Measurements from ENCODE around the gene SYCE3.
"Not testable (repeated sequence)": the region's sequence is repeated elsewhere in the genome, so short reads cannot be mapped to it uniquely, and the experiment has no call there.

The SYCE3 gene, protein sequence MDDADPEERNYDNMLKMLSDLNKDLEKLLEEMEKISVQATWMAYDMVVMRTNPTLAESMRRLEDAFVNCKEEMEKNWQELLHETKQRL

DNA sequence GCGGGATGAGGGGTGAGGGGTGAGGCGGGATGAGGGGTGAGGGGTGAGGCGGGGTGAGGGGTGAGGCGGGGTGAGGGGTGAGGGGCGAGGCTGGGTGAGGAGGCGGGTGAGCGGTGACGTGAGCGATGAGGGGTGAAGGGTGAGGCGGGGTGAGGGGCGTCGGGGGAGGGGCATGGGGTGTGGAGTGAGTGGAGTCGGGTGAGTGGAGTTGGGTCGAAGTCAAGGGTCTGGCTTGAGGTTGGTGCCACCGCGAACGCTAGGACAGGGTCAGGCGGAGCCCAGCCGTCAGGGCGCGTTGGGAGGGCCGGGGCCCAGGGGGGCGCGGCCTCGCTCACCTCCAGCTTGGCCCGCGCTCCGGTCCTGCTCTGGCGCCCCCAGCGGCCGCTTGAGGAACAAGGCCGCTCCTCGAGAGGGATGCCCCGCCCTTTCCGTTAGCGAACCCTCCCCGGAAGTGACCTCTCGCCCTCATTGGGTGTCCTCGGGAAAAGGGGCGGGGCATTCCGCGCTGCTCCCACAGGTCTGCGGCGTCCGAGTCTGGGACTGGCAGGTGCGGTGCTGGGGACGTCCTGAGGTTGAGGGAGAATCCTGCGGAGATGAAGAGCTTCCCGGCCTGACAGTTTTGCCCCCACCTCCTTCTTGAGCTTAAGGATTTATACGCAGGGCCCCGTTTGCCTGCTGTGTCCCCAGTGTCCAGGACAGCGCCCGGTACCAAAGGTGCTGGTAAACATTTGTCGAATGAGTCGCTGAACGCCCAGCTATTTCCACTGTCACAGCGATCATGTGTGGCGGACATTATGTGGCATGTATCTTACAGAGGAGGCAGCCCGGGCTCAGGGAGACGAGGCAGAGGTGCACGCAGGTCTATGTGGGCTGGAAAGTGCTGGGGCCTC lies at the start of gene SYCE3:
Gene SYCE3 (minus strand): TSS at position 397 of the 890 bp plus-strand sequence. CDS start 6,514 bp downstream, outside the sequence.
- DNase-seq (ENCODE audit: low spot score) = peak; percentile 97

DNA sequence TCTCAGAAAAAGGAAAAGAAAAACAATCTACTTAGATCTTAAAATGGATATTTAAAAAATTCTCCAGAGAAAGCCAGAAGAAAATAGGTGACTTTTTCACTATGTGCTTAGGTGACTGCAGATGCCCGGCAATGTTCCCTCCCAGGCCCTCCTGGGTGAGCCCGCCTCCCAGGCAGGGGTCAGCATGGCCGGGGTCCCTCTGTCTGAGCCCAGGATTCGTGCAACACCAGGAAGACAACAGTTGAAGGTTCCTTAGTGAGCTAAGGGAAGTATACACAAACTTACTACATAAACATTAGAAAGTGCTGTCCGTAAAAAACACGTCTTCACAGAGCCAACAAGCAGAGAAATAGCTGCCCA lies 49.4 kb upstream of the SYCE3 start:
- no peak for DNase-seq (ENCODE audit: low spot score)

DNA sequence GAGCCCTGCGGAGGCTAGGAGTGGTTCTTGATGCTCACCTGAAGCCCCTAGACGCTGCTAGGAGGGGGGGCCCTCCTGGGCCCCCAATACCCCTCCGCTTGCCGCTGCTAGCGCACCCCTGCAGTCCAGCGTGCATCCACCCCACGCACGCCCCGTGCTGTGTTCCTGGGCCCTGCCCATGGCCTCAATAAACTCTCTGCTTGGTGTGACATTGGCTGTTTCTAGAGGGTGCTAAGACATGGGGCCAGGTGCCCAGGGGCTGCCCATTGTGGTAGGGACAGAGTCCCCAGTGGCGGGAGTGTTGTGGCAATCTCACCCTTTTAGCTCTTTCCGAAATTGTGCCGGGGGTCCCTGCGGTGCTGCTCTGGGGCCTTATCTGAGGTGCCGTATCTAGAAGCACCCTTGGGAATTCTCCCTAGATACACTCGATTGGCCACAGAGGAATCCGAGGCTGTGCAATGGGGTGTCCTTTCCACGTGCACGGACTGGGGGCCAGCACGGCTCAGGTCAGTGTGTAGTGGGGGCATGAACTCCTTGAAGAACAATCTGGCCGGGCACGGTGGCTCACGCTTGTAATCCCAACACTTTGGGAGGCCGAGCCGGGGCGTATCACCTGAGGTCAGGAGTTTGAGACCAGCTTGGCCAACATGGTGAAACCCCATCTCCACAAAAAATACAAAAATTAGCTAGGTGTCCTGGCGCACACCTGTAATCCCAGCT lies 48.8 kb upstream of the SYCE3 start:
- DNase-seq (ENCODE audit: low spot score) = no peak

DNA sequence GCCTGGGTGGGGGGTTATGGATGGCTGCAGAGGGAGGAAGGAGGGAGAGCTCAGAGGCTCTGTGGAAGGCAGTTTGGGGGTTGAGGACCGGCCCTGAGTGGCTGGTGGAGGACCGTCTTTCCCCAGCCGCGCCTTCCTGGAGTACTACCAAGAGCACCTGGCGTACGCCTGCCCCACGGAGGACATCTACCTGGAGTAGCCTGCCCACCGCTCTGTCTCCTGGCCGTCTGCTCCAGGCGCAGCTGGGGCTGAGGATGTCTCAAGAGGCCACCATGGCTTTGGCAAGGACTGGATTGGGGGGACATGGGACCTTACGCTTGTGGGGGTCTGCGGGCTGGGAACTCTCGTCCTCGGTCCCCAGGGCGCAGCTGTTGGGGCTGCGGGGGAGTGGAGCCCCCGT lies 47.9 kb upstream of the SYCE3 start:
- DNase-seq (ENCODE audit: low spot score) = no peak

DNA sequence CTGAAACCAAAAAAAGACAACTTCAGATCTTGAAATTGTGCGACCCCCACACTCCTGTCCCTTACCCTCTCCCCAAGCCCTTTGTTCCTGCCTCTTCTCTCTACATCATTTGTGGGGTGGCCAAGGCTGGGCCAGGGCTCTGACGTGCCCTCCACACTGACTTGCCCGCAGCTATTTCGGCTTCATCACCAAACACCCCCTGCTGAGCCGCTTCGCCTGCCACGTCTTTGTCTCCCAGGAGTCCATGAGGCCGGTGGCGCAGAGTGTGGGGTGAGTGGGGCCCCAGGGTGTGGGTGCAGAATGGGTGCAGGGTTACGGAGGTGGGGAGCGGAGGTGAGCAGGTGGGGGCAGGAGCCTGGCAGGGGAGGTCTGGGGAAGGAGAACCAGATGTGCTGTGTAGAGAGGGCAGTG lies 47.3 kb upstream of the SYCE3 start:
- no peak for DNase-seq (ENCODE audit: low spot score)

DNA sequence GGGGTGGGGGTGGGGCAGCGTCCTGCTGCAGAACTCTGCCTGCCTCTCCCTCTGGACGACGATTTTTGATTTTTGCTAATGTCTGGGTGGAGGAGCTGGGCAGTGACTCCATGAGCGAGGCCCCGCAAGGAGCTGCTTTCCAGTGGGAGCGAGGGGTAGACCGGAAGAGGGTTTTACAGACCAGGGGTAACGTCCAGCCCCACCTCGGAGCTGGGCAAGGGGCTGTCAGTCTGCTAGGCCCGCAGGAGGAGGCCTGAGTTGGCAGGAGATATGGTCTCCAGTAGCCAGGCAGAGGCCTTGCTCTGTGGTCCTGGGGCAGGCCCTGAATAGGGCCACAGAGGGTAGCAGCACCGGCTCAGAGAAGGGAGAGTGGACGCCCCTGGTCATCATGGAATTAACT lies 46.9 kb upstream of the SYCE3 start:
- DNase-seq (ENCODE audit: low spot score) = no peak

DNA sequence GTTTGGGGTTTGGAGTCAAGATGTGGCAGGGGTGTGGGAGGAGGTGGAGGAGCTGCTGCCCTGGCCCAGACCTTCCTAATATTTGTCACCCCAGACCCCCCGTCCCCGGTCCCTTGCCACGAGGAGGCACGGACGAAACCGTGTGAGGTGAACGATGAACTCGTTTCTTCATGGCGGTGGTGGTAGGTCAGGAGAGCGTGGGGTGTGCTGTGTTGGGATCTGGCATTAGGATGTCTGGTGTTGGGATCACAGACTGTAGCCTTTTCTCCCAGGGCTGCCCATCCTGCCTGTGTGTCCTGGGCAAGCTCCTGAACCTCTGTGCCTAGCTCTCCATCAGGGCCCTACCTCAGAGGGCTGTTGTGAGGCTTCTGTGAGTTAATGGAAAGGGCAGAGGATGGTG lies 46.3 kb upstream of the SYCE3 start:
- no peak for DNase-seq (ENCODE audit: low spot score)

DNA sequence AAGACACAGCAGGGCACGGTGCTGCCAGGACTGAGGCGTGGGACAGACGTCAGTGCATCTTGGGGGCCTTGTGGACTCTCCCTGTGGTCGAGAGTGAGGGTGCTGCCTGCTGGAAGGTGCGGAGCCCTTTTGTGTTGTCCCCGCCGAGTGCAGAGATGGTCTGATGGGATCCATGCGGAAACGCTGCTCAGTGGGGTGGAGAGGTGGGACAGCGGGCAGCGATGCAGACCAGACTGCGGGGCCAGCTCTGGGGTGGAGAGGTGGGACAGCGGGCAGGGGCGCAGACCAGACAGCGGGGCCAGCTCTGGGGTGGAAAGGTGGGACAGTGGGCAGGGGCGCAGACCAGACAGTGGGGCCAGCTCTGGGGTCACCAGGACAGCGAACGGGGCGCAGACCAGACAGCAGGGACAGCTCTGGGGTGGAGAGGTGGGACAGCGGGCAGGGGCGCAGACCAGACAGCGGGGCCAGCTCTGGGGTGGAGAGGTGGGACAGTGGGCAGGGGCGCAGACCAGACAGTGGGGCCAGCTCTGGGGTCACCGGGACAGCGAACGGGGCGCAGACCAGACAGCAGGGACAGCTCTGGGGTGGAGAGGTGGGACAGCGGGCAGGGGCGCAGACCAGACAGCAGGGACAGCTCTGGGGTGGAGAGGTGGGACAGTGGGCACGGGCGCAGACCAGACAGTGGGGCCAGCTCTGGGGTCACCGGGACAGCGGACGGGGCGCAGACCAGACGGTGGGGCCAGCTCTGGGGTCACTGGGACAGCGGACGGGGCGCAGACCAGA lies 45.5 kb upstream of the SYCE3 start:
- not testable (repeated sequence) for DNase-seq (ENCODE audit: low spot score)

DNA sequence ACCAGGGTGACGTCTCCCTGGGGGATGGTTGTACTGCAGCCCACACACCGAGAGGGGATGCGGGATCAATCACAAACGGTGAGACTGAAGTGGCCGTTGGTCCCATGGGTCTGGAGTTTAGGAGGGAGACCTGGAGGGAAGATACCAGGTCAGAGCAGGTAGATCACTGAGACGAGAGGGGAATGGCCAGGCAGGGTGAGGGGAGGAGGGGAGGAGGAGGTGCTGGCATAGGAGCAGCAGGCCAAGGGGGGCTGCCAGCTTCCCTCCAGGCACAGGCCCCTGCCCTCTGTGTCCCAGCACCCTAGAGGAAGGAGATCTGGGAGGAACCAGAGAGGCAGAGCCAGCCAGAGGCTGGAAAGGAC lies 44.9 kb upstream of the SYCE3 start:
- no peak for DNase-seq (ENCODE audit: low spot score)

DNA sequence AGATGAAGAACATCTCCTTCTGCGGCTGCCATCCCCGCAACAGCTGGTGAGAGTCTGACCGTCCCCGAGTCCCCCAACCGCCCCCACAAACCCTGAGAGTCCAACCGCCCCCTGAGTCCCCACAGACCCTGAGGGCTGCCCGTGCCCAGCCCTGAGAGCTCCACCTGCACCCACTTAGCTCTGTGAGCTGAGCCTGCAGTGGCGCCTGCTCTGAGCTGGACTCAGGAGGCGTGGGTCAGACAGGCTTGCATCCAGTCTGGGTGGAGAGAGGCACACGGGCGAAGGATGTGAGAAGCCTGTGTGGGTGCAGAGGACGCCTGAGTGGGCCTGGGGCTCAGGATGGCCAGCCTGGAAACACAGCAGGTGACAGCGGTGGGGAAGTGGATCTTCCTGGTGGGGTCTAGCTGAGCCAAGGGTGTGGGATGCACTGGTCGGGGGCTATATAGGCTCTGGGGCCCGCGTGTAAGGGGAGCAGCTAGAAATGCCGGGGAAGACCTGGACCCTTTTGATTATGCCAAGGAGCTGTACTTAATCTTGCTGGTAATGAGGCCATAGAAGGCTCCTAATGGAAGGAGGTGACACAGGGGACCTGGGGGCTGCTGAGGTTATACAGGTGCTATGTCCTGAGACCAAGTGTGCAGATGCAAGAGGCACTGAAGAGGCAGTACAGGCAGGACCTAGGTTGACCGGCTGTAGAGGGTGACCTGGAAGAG lies 44.4 kb upstream of the SYCE3 start:
- no peak for DNase-seq (ENCODE audit: low spot score)

DNA sequence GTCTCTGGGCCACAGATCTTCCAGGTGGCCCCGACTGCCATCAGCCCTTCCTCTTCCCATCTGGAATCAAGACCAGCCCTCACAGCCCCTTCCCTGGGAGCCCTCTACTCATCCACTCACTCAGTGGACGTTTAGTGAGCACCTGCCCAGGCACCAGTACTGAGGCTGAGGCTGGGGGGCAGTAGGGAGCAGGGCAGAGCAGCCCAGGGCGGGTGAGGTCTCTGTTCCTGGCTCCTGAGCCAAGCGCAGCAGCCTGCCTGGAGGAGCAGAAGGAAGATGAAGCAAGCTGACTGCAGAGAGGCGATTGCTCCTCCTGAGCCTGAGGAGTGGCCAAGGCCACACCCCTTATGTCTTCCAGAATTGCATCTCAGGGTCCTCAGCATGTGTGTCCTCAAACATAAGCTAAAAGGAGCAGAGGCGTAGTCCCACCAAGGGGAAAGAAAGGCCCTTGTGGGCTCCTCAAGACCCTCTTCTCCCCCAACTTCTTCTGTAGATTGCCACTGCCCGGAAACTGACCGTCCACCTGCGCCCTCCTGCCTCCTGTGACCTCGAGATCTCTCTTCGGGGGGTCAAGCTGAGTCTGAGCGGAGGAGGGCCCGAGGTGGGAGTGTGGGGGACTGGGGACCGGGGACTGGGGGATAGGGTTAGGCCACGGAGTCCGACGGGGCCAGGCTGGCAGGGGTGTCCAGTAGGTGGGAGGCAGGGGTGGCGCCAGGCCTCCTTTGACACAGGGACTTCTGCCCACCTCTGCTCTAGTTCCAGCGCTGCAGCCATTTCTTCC lies 43.6 kb upstream of the SYCE3 start:
- peak; percentile 58 for DNase-seq (ENCODE audit: low spot score)

DNA sequence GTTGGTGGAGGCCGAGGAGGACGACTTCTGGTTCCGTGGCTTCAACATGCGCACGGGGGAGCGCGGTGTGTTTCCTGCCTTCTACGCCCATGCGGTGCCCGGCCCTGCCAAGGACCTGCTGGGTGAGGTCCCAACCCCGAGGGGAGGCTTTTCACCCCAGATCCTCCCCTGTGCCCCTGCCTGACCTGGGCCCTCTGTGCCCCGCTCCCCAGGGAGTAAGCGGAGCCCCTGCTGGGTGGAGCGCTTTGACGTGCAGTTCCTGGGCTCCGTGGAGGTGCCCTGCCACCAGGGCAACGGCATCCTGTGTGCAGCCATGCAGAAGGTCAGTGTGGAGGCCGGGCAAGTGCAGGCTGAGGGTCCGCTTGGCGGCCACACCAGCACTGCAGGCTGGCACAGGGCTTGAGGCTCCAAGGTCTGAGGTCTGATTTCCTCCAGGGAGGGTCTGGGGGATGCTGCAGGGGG lies 42.9 kb upstream of the SYCE3 start:
- DNase-seq (ENCODE audit: low spot score) = no peak

DNA sequence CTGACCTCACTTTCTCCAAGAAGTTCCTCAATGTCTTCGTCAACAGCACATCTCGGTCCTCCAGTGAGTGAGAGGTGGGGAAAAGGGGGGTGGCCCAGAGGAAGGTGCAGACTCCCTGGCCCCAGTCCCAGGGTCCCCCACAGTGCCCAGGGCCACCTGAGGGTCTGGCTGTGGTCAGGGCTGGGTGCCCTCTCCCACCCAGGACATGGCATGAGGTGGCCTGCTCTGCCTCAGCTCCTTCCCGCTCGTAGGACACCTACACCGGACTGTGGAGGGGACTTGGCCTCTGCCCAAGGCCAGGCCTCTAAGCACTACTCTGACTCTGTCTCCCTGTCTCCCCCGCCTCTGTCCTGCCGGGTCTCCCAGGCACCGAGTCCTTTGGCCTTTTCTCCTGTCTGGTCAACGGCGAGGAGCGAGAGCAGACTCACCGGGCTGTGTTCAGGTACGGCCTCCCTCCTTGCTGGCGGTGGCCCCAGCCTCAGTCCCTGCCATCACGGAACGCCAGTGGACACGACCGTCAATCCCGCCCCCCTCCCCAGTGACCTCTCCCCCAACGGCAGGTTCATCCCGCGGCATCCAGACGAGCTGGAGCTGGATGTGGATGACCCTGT lies 42.4 kb upstream of the SYCE3 start:
- no peak for DNase-seq (ENCODE audit: low spot score)

DNA sequence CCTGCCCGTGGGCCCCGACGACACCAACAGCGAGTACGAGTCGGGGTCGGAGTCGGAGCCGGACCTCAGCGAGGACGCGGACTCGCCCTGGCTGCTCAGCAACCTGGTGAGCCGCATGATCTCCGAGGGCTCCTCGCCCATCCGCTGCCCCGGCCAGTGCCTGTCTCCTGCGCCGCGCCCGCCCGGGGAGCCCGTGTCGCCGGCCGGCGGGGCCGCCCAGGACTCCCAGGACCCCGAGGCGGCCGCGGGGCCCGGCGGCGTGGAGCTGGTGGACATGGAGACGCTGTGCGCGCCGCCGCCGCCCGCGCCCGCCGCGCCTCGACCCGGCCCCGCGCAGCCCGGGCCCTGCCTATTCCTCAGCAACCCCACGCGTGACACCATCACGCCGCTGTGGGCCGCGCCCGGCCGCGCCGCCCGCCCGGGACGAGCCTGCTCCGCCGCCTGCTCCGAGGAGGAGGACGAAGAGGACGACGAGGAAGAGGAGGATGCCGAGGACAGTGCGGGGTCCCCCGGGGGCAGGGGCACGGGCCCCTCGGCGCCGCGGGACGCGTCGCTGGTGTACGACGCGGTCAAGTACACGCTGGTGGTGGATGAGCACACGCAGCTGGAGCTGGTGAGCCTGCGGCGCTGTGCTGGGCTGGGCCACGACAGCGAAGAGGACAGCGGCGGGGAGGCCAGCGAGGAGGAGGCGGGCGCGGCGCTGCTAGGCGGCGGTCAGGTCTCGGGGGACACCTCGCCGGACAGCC lies 41.7 kb upstream of the SYCE3 start:
- no peak for DNase-seq (ENCODE audit: low spot score)

DNA sequence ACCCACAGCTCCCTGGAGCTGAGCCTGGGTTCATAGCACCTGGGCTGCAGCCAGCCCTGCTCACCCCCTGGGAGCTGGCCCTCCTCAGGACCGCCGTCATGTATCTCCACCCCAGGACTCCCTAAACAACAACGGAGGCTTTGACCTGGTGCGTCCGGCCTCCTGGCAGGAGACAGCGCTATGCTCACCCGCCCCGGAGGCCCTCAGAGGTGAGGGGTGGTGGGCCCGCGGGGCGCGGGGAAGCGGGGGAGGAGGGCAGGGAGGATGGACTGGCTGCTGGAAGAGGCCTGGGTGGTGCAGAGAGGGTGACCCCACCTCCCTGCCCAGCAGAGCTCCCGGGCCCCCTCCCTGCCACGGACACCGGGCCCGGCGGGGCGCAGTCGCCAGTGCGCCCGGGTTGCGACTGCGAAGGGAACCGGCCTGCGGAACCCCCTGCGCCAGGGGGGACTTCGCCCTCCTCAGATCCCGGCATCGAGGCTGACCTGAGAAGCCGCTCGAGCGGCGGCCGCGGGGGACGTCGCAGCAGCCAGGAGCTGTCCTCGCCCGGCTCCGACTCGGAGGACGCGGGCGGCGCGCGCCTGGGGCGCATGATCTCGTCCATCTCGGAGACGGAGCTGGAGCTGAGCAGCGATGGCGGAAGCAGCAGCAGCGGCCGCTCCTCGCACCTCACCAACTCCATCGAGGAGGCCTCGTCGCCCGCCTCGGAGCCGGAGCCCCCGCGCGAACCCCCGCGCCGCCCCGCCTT lies 41.0 kb upstream of the SYCE3 start:
- no peak for DNase-seq (ENCODE audit: low spot score)

DNA sequence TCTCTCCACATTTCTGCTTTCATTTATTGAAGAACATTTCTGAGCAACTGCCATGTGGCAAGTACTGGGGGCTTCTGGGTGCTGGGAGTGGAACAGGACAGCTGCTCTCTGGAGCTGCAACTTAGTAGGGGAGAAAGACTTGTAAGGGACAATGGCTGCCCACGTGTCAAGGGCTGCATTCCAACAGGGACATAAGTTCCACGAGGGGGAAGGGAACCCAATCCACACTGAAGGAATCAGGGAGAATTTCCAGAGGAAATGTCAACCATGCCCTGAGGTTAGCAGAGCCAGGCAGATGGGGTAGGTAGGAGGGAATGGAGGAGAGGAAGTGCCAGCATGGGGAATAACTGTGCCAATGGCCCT lies 39.6 kb upstream of the SYCE3 start:
- DNase-seq (ENCODE audit: low spot score) = no peak

DNA sequence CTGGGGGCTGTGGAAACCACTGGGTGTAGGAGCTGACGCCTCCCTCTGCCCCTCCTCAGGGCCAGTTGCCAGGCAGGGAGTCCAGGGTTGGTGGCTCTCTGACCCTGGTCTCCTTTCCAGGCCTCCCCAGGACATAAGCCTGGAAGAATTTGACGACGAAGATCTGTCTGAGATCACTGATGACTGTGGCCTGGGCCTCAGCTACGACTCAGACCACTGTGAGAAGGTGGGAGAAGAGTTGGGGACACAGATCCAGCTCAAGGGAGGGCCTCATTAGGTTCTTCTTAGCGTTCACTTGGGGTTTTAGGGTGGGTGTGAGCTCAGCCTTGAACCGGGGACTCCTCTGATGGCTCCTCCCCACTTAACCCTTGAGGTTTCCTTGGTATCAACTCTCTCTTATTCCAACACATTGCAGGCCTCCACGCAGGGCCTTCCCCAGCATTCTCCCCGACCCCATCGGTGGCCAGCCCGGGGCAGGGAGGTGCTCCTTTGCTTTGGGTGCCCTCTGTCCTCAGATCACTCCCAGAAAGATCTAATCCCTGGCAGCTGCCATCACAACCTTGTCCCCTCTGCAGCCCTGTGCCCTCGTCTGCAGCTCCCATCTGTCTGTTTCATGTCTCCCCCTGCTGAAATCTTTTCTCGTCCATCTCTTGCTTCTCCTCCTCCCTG lies 39.1 kb upstream of the SYCE3 start:
- no peak for DNase-seq (ENCODE audit: low spot score)

DNA sequence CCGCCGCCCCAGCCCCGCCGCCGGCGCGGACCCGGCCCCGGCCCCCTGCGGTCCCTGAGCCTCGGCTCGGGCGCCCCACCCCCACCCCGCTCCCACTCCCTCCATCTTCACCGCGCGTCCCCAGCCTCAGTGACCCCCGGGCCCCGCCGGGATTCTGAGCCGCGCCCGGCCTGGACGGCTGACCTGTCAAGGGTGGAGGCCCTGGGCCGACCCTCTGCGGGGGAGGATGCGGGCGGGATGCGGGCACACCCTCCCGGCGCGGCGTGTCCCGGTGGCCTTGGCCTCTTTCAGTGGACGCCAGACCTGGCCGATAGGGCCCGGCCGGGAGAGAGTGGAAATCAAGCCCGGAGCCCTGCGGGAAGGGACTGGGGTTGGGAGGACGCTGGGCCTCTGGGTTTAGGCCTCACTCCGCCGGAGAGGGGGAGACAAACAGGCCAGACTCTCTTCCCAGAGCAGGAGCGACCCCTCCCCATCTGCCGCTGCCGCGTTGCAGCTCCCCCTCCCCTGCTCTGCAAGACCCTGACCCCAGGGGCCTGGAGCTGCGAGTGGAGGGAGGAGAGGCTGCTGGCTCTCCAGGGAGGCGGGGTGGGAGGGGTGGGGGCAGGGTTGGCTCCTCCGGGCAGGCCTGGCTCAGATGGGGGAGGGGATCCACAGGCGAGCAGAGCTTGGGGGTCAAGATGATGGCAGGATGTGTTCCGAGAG lies 38.4 kb upstream of the SYCE3 start:
- DNase-seq (ENCODE audit: low spot score) = no peak
